Dedifferentiated amniotic fluid mesenchymal stem cell (primary cell): ENCODE measurements around the gene TIAL1.

Experiments used
- DNase-seq: peaks from one replicate; pipeline ENCODE4 v3.0.0-alpha.2; 2016; ENCODE audit errors: extremely low spot score

Gene TIAL1

GRCh38 chr10:119531067-119531466 lies 65.7 kb downstream of the TIAL1 start:
- peak; percentile 41 for DNase-seq

- DNase-seq = peak; percentile 62
These were observed 68.0 kb downstream of the TIAL1 start for GRCh38 chr10:119528663-119529237.

- no peak for DNase-seq
These were observed 69.9 kb downstream of the TIAL1 start for GRCh38 chr10:119526621-119527592.

GRCh38 chr10:119526149-119526548 lies 70.6 kb downstream of the TIAL1 start:
- DNase-seq = no peak

- no peak for DNase-seq
These were observed 71.6 kb downstream of the TIAL1 start for GRCh38 chr10:119525116-119525515.

- DNase-seq = no peak
These were observed 72.1 kb downstream of the TIAL1 start for GRCh38 chr10:119524720-119525070.

- no peak for DNase-seq
These were observed 72.7 kb downstream of the TIAL1 start for GRCh38 chr10:119523895-119524719.
